ENCODE results near the gene NOXA1. TPM values are rescaled to one million over a fixed set of nuclear protein-coding genes. Genes with fewer than 3 reads are reported as not detected.

NOXA1 gene
- total and polyA plus RNA-seq, 2 of the 8 experiments (the other 6 are each of a cell fraction or from before 2014, with no cell fraction given), result 0.34 to 0.91 TPM

DNA sequence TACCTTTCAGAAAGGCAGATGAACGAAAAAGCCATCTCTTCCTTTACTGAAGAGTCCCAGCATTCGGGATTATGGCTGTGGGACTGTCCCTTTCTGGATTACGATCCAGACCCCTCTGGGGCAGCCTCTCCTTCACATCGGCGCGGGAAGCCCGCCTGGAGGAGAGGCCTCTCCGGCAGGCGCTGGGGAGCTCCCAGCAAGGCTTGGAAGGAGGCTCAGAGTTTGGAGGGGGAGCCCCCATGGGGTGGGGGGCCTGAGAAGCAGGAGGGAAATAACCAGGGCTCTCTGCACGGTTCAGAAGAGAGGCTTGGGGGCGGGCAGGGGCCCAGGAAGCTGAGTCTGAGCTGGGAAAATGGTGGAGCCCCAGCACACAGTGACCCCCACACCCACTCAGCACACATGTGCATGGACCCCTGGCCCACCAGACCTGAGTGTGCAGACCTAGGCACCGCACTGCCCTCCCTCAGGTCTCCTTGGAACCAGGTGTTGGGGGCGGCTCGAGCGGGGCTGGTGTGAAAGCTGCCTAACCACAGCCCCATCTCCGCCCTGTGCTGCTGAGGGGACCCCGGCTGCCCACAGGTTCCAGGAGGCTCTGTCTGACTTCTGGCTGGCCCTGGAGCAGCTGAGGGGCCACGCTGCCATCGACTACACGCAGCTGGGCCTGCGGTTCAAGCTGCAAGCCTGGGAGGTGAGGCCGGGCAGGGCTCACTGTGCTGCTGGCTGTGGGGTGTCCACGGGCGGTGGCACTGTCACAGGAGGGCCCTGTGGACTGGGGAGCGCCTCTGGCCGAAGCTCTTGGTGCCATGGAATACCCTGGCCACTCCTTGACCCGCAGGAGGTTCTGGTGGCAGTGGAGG, 4.5 kb downstream of the NOXA1 start (continued):
- TF ChIP-seq, protein P1, sequence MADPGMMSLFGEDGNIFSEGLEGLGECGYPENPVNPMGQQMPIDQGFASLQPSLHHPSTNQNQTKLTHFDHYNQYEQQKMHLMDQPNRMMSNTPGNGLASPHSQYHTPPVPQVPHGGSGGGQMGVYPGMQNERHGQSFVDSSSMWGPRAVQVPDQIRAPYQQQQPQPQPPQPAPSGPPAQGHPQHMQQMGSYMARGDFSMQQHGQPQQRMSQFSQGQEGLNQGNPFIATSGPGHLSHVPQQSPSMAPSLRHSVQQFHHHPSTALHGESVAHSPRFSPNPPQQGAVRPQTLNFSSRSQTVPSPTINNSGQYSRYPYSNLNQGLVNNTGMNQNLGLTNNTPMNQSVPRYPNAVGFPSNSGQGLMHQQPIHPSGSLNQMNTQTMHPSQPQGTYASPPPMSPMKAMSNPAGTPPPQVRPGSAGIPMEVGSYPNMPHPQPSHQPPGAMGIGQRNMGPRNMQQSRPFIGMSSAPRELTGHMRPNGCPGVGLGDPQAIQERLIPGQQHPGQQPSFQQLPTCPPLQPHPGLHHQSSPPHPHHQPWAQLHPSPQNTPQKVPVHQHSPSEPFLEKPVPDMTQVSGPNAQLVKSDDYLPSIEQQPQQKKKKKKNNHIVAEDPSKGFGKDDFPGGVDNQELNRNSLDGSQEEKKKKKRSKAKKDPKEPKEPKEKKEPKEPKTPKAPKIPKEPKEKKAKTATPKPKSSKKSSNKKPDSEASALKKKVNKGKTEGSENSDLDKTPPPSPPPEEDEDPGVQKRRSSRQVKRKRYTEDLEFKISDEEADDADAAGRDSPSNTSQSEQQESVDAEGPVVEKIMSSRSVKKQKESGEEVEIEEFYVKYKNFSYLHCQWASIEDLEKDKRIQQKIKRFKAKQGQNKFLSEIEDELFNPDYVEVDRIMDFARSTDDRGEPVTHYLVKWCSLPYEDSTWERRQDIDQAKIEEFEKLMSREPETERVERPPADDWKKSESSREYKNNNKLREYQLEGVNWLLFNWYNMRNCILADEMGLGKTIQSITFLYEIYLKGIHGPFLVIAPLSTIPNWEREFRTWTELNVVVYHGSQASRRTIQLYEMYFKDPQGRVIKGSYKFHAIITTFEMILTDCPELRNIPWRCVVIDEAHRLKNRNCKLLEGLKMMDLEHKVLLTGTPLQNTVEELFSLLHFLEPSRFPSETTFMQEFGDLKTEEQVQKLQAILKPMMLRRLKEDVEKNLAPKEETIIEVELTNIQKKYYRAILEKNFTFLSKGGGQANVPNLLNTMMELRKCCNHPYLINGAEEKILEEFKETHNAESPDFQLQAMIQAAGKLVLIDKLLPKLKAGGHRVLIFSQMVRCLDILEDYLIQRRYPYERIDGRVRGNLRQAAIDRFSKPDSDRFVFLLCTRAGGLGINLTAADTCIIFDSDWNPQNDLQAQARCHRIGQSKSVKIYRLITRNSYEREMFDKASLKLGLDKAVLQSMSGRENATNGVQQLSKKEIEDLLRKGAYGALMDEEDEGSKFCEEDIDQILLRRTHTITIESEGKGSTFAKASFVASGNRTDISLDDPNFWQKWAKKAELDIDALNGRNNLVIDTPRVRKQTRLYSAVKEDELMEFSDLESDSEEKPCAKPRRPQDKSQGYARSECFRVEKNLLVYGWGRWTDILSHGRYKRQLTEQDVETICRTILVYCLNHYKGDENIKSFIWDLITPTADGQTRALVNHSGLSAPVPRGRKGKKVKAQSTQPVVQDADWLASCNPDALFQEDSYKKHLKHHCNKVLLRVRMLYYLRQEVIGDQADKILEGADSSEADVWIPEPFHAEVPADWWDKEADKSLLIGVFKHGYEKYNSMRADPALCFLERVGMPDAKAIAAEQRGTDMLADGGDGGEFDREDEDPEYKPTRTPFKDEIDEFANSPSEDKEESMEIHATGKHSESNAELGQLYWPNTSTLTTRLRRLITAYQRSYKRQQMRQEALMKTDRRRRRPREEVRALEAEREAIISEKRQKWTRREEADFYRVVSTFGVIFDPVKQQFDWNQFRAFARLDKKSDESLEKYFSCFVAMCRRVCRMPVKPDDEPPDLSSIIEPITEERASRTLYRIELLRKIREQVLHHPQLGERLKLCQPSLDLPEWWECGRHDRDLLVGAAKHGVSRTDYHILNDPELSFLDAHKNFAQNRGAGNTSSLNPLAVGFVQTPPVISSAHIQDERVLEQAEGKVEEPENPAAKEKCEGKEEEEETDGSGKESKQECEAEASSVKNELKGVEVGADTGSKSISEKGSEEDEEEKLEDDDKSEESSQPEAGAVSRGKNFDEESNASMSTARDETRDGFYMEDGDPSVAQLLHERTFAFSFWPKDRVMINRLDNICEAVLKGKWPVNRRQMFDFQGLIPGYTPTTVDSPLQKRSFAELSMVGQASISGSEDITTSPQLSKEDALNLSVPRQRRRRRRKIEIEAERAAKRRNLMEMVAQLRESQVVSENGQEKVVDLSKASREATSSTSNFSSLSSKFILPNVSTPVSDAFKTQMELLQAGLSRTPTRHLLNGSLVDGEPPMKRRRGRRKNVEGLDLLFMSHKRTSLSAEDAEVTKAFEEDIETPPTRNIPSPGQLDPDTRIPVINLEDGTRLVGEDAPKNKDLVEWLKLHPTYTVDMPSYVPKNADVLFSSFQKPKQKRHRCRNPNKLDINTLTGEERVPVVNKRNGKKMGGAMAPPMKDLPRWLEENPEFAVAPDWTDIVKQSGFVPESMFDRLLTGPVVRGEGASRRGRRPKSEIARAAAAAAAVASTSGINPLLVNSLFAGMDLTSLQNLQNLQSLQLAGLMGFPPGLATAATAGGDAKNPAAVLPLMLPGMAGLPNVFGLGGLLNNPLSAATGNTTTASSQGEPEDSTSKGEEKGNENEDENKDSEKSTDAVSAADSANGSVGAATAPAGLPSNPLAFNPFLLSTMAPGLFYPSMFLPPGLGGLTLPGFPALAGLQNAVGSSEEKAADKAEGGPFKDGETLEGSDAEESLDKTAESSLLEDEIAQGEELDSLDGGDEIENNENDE (IDR thresholded peaks at IDR 0.05; ENCODE audit: insufficient replicate concordance, low read length), result no peak
